Tibial nerve (tissue), 4 donors: Measurements from ENCODE around the gene PHKB.

Source experiments
- CTCF ChIP-seq, 5 experiments: fragments of 200-600 bp in 3 of 5; fragments of 450-650 bp in 2 of 5; sonication (generic) in 3 of 5; IDR thresholded peaks; one replicate each; pipeline ENCODE4 v1.5.1; 2016 to 2019; ENCODE audit warnings: antibody characterized with exemption in 5 of 5, mild to moderate bottlenecking in 3 of 5, moderate library complexity in 2 of 5
- EP300 ChIP-seq, 2 donors: sonication (generic); formaldehyde crosslinking; IDR thresholded peaks; one replicate each; pipeline ENCODE4 v1.6.1; 2017; ENCODE audit warnings: antibody characterized with exemption in 2 of 2, mild to moderate bottlenecking in 1 of 2
- POLR2A ChIP-seq, 2 donors: fragments of 450-650 bp; IDR thresholded peaks; one replicate each; pipeline ENCODE4 v1.6.1; 2017; ENCODE audit warnings: antibody characterized with exemption in 2 of 2, mild to moderate bottlenecking in 2 of 2, moderate library complexity in 2 of 2

GRCh38 chr16:47697826-47698225 lies 236.7 kb downstream of the PHKB start:
- no peak for TF ChIP-seq CTCF (IDR thresholded peaks at IDR 0.05)
- TF ChIP-seq POLR2A (IDR thresholded peaks at IDR 0.05), result no peak
- no peak for TF ChIP-seq EP300 (IDR thresholded peaks at IDR 0.05)
